ENCODE measurements around the gene EGF.

The EGF gene

GRCh38 chr4:109990261-109991257 is 77.9 kb downstream of the EGF start:
- peak; percentile 54 for ATAC-seq

GRCh38 chr4:109993116-109993515 is 80.4 kb downstream of the EGF start:
- Mint-ChIP-seq H3K4me3 (no peak overlapping the region), H3K4me1 (peaks cover 5% of the 10 kb centered on the region), H3K36me3 (no peaks in the 10 kb centered on the region), H3K27ac (no peak overlapping the region), H3K9me3 (no peaks in the 10 kb centered on the region)
- no peak for DNase-seq (ENCODE audit: low spot score in 2 of 2)
- ATAC-seq, result no peak

More at GRCh38 chr4:109990261-109991257, 77.9 kb downstream of the EGF start:
- Mint-ChIP-seq H3K27ac (no peak overlapping the region), H3K9me3 (no peaks in the 10 kb centered on the region), H3K4me1 (peaks cover 5% of the 10 kb centered on the region), H3K36me3 (no peaks in the 10 kb centered on the region), H3K4me3 (no peak overlapping the region)
- no peak for DNase-seq (ENCODE audit: low spot score in 2 of 2)

GRCh38 chr4:109994415-109994827 is 81.7 kb downstream of the EGF start:
- Mint-ChIP-seq H3K4me1 (peaks cover 5% of the 10 kb centered on the region), H3K36me3 (no peaks in the 10 kb centered on the region), H3K4me3 (no peak overlapping the region), H3K9me3 (no peaks in the 10 kb centered on the region), H3K27ac (no peak overlapping the region)
- DNase-seq (ENCODE audit: low spot score in 2 of 2) (no peak), ATAC-seq (peak; percentile 84)

GRCh38 chr4:109996526-109996925 is 83.8 kb downstream of the EGF start:
- H3K9me3 Mint-ChIP-seq, result no peaks in the 10 kb centered on the region
- no peak overlapping the region for H3K27ac Mint-ChIP-seq
- no peaks in the 10 kb centered on the region for H3K36me3 Mint-ChIP-seq
- no peak for DNase-seq (ENCODE audit: low spot score in 2 of 2)
- H3K4me1 Mint-ChIP-seq, result no peaks in the 10 kb centered on the region
- no peak overlapping the region for H3K4me3 Mint-ChIP-seq
- ATAC-seq, result no peak

- Mint-ChIP-seq H3K9me3 (no peaks in the 10 kb centered on the region), H3K27ac (no peak overlapping the region), H3K36me3 (no peaks in the 10 kb centered on the region), H3K4me3 (no peak overlapping the region), H3K4me1 (no peaks in the 10 kb centered on the region)
- ATAC-seq, result peak; percentile 48
- no peak for DNase-seq (ENCODE audit: low spot score in 2 of 2)
Observed at GRCh38 chr4:109998867-109999584, 86.3 kb downstream of the EGF start.

- H3K4me1 Mint-ChIP-seq, result no peaks in the 10 kb centered on the region
- no peaks in the 10 kb centered on the region for H3K36me3 Mint-ChIP-seq
- H3K27ac Mint-ChIP-seq, result no peak overlapping the region
- DNase-seq (ENCODE audit: low spot score in 2 of 2) (no peak), ATAC-seq (no peak)
- H3K9me3 Mint-ChIP-seq, result no peaks in the 10 kb centered on the region
- H3K4me3 Mint-ChIP-seq, result no peak overlapping the region
Observed at GRCh38 chr4:109999585-109999912, 86.9 kb downstream of the EGF start.

- H3K4me3 Mint-ChIP-seq, result no peak overlapping the region
Observed at GRCh38 chr4:110002326-110002725, 89.6 kb downstream of the EGF start.

GRCh38 chr4:110003401-110004187 is 90.9 kb downstream of the EGF start:
- Mint-ChIP-seq H3K27ac (no peak overlapping the region), H3K4me3 (no peak overlapping the region), H3K4me1 (peaks cover 6% of the 10 kb centered on the region), H3K36me3 (no peaks in the 10 kb centered on the region), H3K9me3 (no peaks in the 10 kb centered on the region)
- DNase-seq (ENCODE audit: low spot score in 2 of 2) (no peak), ATAC-seq (peak; percentile 90)

More at GRCh38 chr4:110002326-110002725, 89.6 kb downstream of the EGF start:
- Mint-ChIP-seq H3K36me3 (no peaks in the 10 kb centered on the region), H3K4me1 (peaks cover 6% of the 10 kb centered on the region), H3K9me3 (no peaks in the 10 kb centered on the region), H3K27ac (no peak overlapping the region)
- DNase-seq (ENCODE audit: low spot score in 2 of 2) (no peak), ATAC-seq (no peak)

GRCh38 chr4:110004556-110004955 is 91.9 kb downstream of the EGF start:
- no peak overlapping the region for H3K27ac Mint-ChIP-seq
- H3K4me3 Mint-ChIP-seq, result no peak overlapping the region
- DNase-seq (ENCODE audit: low spot score in 2 of 2) (no peak), ATAC-seq (no peak)
- H3K36me3 Mint-ChIP-seq, result no peaks in the 10 kb centered on the region
- H3K4me1 Mint-ChIP-seq, result peaks cover 6% of the 10 kb centered on the region
- no peaks in the 10 kb centered on the region for H3K9me3 Mint-ChIP-seq

- Mint-ChIP-seq H3K36me3 (no peaks in the 10 kb centered on the region), H3K27ac (no peak overlapping the region), H3K9me3 (no peaks in the 10 kb centered on the region), H3K4me3 (no peak overlapping the region), H3K4me1 (peaks cover 6% of the 10 kb centered on the region)
- ATAC-seq, result peak; percentile 67
- DNase-seq (ENCODE audit: low spot score in 2 of 2), result no peak
Observed at GRCh38 chr4:110005461-110006056, 92.9 kb downstream of the EGF start.

GRCh38 chr4:110007217-110007616 is 94.5 kb downstream of the EGF start:
- Mint-ChIP-seq H3K9me3 (no peaks in the 10 kb centered on the region), H3K4me1 (peaks cover 6% of the 10 kb centered on the region), H3K36me3 (no peaks in the 10 kb centered on the region), H3K4me3 (no peak overlapping the region), H3K27ac (no peak overlapping the region)
- no peak for DNase-seq (ENCODE audit: low spot score in 2 of 2)
- no peak for ATAC-seq

- no peak overlapping the region for H3K27ac Mint-ChIP-seq
- H3K36me3 Mint-ChIP-seq, result no peaks in the 10 kb centered on the region
- H3K9me3 Mint-ChIP-seq, result no peaks in the 10 kb centered on the region
- H3K4me3 Mint-ChIP-seq, result no peak overlapping the region
- ATAC-seq (no peak), DNase-seq (ENCODE audit: low spot score in 2 of 2) (no peak)
- peaks cover 6% of the 10 kb centered on the region for H3K4me1 Mint-ChIP-seq
Observed at GRCh38 chr4:110008540-110008939, 95.9 kb downstream of the EGF start.

GRCh38 chr4:110009550-110009949 is 96.9 kb downstream of the EGF start:
- no peaks in the 10 kb centered on the region for H3K9me3 Mint-ChIP-seq
- H3K36me3 Mint-ChIP-seq, result no peaks in the 10 kb centered on the region
- no peak for DNase-seq (ENCODE audit: low spot score in 2 of 2)
- H3K4me1 Mint-ChIP-seq, result peaks cover 6% of the 10 kb centered on the region
- H3K4me3 Mint-ChIP-seq, result no peak overlapping the region
- no peak for ATAC-seq
- H3K27ac Mint-ChIP-seq, result no peak overlapping the region

- no peak overlapping the region for H3K4me3 Mint-ChIP-seq
- ATAC-seq (no peak), DNase-seq (ENCODE audit: low spot score in 2 of 2) (no peak)
- H3K9me3 Mint-ChIP-seq, result no peaks in the 10 kb centered on the region
- H3K27ac Mint-ChIP-seq, result no peak overlapping the region
- no peaks in the 10 kb centered on the region for H3K36me3 Mint-ChIP-seq
- peaks cover under 1% of the 10 kb centered on the region for H3K4me1 Mint-ChIP-seq
Observed at GRCh38 chr4:110010797-110011196, 98.1 kb downstream of the EGF start.

- no peak for DNase-seq (ENCODE audit: low spot score in 2 of 2)
- no peaks in the 10 kb centered on the region for H3K4me1 Mint-ChIP-seq
- H3K9me3 Mint-ChIP-seq, result no peaks in the 10 kb centered on the region
- no peaks in the 10 kb centered on the region for H3K36me3 Mint-ChIP-seq
- H3K4me3 Mint-ChIP-seq, result no peak overlapping the region
- H3K27ac Mint-ChIP-seq, result no peak overlapping the region
- no peak for ATAC-seq
Observed at GRCh38 chr4:110012917-110013316, 100.2 kb downstream of the EGF start.
